HG03025 (cell line): ENCODE results near the gene SCRN2.

ENCODE experiments used
- ATAC-seq: cut with Tn5 transposase; IDR thresholded peaks from one replicate; pipeline ENCODE4 v1.9.1; 2021; ENCODE audit warnings: mild to moderate bottlenecking, moderate library complexity; ENCODE audit not compliant: unreplicated experiment, low FRiP score

The SCRN2 gene

GRCh38 chr17:47822785-47823184 lies 18.3 kb downstream of the SCRN2 start:
- ATAC-seq = no peak

- ATAC-seq = no peak
Observed at GRCh38 chr17:47821424-47822391, 19.4 kb downstream of the SCRN2 start, which contains the start of gene OSBPL7. Gene OSBPL7, minus strand, starts transcription at chr17:47821794. Its CDS starts 1,516 bp downstream, at chr17:47820278.

GRCh38 chr17:47821031-47821423 lies 20.0 kb downstream of the SCRN2 start:
- no peak for ATAC-seq

GRCh38 chr17:47820033-47820789 lies 20.9 kb downstream of the SCRN2 start:
- ATAC-seq = no peak

GRCh38 chr17:47819475-47819874 lies 21.6 kb downstream of the SCRN2 start:
- ATAC-seq = no peak

- no peak for ATAC-seq
Observed at GRCh38 chr17:47818002-47818695, 22.9 kb downstream of the SCRN2 start.

GRCh38 chr17:47816947-47817346 lies 24.1 kb downstream of the SCRN2 start:
- ATAC-seq = no peak

- ATAC-seq = no peak
Observed at GRCh38 chr17:47816111-47816735, 24.9 kb downstream of the SCRN2 start.

GRCh38 chr17:47815106-47815918 lies 25.8 kb downstream of the SCRN2 start:
- ATAC-seq = no peak

GRCh38 chr17:47813512-47814031 lies 27.5 kb downstream of the SCRN2 start:
- ATAC-seq = no peak

- no peak for ATAC-seq
Observed at GRCh38 chr17:47813077-47813476, 28.0 kb downstream of the SCRN2 start.

GRCh38 chr17:47812146-47812920 lies 28.7 kb downstream of the SCRN2 start:
- ATAC-seq = no peak

GRCh38 chr17:47811709-47812108 lies 29.4 kb downstream of the SCRN2 start:
- no peak for ATAC-seq

GRCh38 chr17:47810901-47811635 lies 30.0 kb downstream of the SCRN2 start:
- ATAC-seq = no peak

- ATAC-seq = no peak
Observed at GRCh38 chr17:47810200-47810821, 30.8 kb downstream of the SCRN2 start.

- ATAC-seq = no peak
Observed at GRCh38 chr17:47808830-47809480, 32.1 kb downstream of the SCRN2 start.
